MM.1S (cell line): Measurements from ENCODE around the gene PLCG1.

Experiments
- DNase-seq: peaks from one replicate; pipeline ENCODE4 v3.0.0-alpha.2; 2015
- H2AFZ ChIP-seq: fragments of 300-600 bp; sonication (generic); 2 replicates; pipeline ENCODE4 v1.6.0; 2016; ENCODE audit warnings: antibody characterized with exemption, low read length
- H3F3A ChIP-seq: fragments of 300-600 bp; sonication (generic); 2 replicates; pipeline ENCODE4 v1.6.1; 2016; ENCODE audit warnings: mild to moderate bottlenecking, antibody characterized with exemption, low read length, moderate library complexity, mixed read lengths; ENCODE audit not compliant: insufficient read depth
- H3K27ac ChIP-seq: fragments of 300-600 bp; sonication (generic); 2 replicates; pipeline ENCODE4 v1.5.1; 2016; ENCODE audit warnings: mild to moderate bottlenecking, low read length
- H3K27me3 ChIP-seq: fragments of 300-600 bp; sonication (generic); replicated peaks from 2 replicates; pipeline ENCODE4 v1.6.0; 2016; ENCODE audit warnings: low read length; ENCODE audit not compliant: insufficient read depth
- H3K36me3 ChIP-seq: fragments of 300-600 bp; sonication (generic); replicated peaks from 2 replicates; pipeline ENCODE4 v1.6.1; 2016; ENCODE audit warnings: mild to moderate bottlenecking, low read length, mixed read lengths; ENCODE audit not compliant: insufficient read depth
- H3K4me1 ChIP-seq: fragments of 300-600 bp; sonication (generic); 2 replicates; pipeline ENCODE4 v1.6.1; 2016; ENCODE audit warnings: low read length, mixed read lengths
- H3K4me2 ChIP-seq: fragments of 300-600 bp; sonication (generic); 2 replicates; pipeline ENCODE4 v1.6.0; 2016; ENCODE audit warnings: low read depth, low read length
- H3K4me3 ChIP-seq: fragments of 300-600 bp; sonication (generic); 2 replicates; pipeline ENCODE4 v1.5.1; 2016; ENCODE audit warnings: low read length, mixed read lengths
- H3K79me2 ChIP-seq: fragments of 300-600 bp; sonication (generic); 2 replicates; pipeline ENCODE4 v1.6.1; 2016; ENCODE audit warnings: mixed run types, low read length, mixed read lengths
- H3K9ac ChIP-seq: fragments of 300-600 bp; sonication (generic); 2 replicates; pipeline ENCODE4 v1.6.1; 2016; ENCODE audit warnings: low read length, mixed read lengths
- H3K9me2 ChIP-seq: fragments of 300-600 bp; sonication (generic); replicated peaks from 2 replicates; pipeline ENCODE4 v1.6.1; 2016; ENCODE audit warnings: mild to moderate bottlenecking, low read length, mixed read lengths; ENCODE audit not compliant: insufficient read depth
- H3K9me3 ChIP-seq: fragments of 300-600 bp; sonication (generic); replicated peaks from 2 replicates; pipeline ENCODE4 v1.6.1; 2016; ENCODE audit warnings: mild to moderate bottlenecking, low read length, mixed read lengths; ENCODE audit not compliant: insufficient read depth
- H4K20me1 ChIP-seq: fragments of 300-600 bp; sonication (generic); 2 replicates; pipeline ENCODE4 v1.6.1; 2016; ENCODE audit warnings: mild to moderate bottlenecking, low read length, moderate library complexity, mixed read lengths; ENCODE audit not compliant: insufficient read depth
- CTCF ChIP-seq: fragments of 300-600 bp; sonication (generic); IDR thresholded peaks from 2 replicates; pipeline ENCODE4 v1.5.1; 2016; ENCODE audit warnings: antibody characterized with exemption, low read length, mixed read lengths
- EZH2 ChIP-seq: fragments of 300-600 bp; sonication (generic); optimal IDR thresholded peaks from 2 replicates; pipeline ENCODE3; 2017; ENCODE audit warnings: low read depth, mild to moderate bottlenecking, antibody characterized with exemption, low read length, mixed read lengths
- EZH2phosphoT487 ChIP-seq: fragments of 300-600 bp; sonication (generic); IDR thresholded peaks from 2 replicates; pipeline ENCODE4 v1.6.1; 2018; ENCODE audit warnings: antibody characterized with exemption, low read length

The PLCG1 gene

DNA sequence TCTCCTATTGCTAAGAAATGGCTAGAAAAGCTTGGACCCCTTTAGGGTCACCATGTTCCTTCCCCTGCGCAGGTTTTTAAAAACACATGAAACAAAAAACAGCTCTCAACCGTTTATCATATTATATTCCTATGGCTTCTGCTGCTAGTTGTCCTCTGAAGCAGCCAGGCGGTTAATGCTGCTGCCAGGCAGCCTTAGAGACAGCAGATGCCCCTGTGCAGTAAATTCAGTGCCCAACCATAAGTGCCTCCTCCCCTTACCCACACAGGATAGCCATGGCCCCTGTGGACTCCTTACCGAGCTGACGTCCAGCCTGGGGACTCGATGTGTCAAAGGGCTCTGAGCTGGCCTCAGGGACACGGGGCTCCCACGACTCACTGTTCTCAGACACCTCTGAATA is 64.4 kb downstream of the PLCG1 start:
- Histone ChIP-seq H3K9ac (no peak overlapping the region), H2AFZ (no peak overlapping the region), H3F3A (0 out of 2 replicates have a peak, but pooled peaks cover 6% of the 10 kb centered on the region), H3K4me2 (no peak overlapping the region), H3K9me2 (no peaks in the 10 kb centered on the region), H3K27me3 (no peaks in the 10 kb centered on the region), H3K4me3 (no peak overlapping the region), H3K4me1 (peaks cover 13% of the 10 kb centered on the region), H3K36me3 (no peaks in the 10 kb centered on the region), H4K20me1 (no peaks in the 10 kb centered on the region), H3K9me3 (no peaks in the 10 kb centered on the region; the same call in 1 of the 2 replicates), H3K27ac (no peak overlapping the region), H3K79me2 (peaks cover under 1% of the 10 kb centered on the region; the same call in 1 of the 2 replicates)
- no peak for DNase-seq
- TF ChIP-seq EZH2phosphoT487, result no peak
- TF ChIP-seq EZH2, result no peak
- no peak for TF ChIP-seq CTCF

GRCh38 chr20:41202426-41202825 is 65.1 kb downstream of the PLCG1 start:
- H4K20me1 ChIP-seq, result no peaks in the 10 kb centered on the region
- H3K79me2 ChIP-seq, result no peaks in the 10 kb centered on the region
- H3K9me2 ChIP-seq, result no peaks in the 10 kb centered on the region
- no peaks in the 10 kb centered on the region for H3K27me3 ChIP-seq
- H3K4me2 ChIP-seq, result no peak overlapping the region
- DNase-seq, result no peak
- H3K27ac ChIP-seq, result no peak overlapping the region
- 0 out of 2 replicates have a peak, but pooled peaks cover 6% of the 10 kb centered on the region for H3F3A ChIP-seq
- H3K36me3 ChIP-seq, result no peaks in the 10 kb centered on the region
- H3K9ac ChIP-seq, result no peak overlapping the region
- no peak for TF ChIP-seq EZH2
- no peak for TF ChIP-seq CTCF
- no peak for TF ChIP-seq EZH2phosphoT487
- no peaks in the 10 kb centered on the region; the same call in 1 of the 2 replicates for H3K9me3 ChIP-seq
- no peak overlapping the region for H2AFZ ChIP-seq
- no peak overlapping the region for H3K4me3 ChIP-seq
- H3K4me1 ChIP-seq, result peaks cover 13% of the 10 kb centered on the region

GRCh38 chr20:41203660-41204059 is 66.3 kb downstream of the PLCG1 start:
- H3F3A ChIP-seq, result 0 out of 2 replicates have a peak, but pooled peaks cover 6% of the 10 kb centered on the region
- H3K9me3 ChIP-seq, result no peaks in the 10 kb centered on the region; the same call in 1 of the 2 replicates
- H3K4me2 ChIP-seq, result no peak overlapping the region
- H4K20me1 ChIP-seq, result no peaks in the 10 kb centered on the region
- no peaks in the 10 kb centered on the region for H3K36me3 ChIP-seq
- H3K27ac ChIP-seq, result no peak overlapping the region
- H3K27me3 ChIP-seq, result no peaks in the 10 kb centered on the region
- TF ChIP-seq EZH2 (no peak), CTCF (no peak), EZH2phosphoT487 (no peak)
- H3K4me3 ChIP-seq, result no peak overlapping the region
- peaks cover 13% of the 10 kb centered on the region for H3K4me1 ChIP-seq
- H3K79me2 ChIP-seq, result no peaks in the 10 kb centered on the region
- no peak overlapping the region for H3K9ac ChIP-seq
- DNase-seq, result no peak
- H2AFZ ChIP-seq, result no peak overlapping the region
- no peaks in the 10 kb centered on the region for H3K9me2 ChIP-seq
